WTC11 (cell line): ENCODE data around the gene RBM34. TPM values are rescaled to one million over a fixed set of nuclear protein-coding genes. Genes with fewer than 3 reads are reported as not detected.

ENCODE experiments used
- ATAC-seq: fragments of 200-7000 bp; cut with Tn5 transposase; 2 replicates; pipeline ENCODE4 v1.10.0; 2021; ENCODE audit warnings: mild to moderate bottlenecking, moderate library complexity
- CTCF ChIA-PET: fragments of 300-600 bp; sonication (Branson Sonifier 250); formaldehyde crosslinking; loops from one replicate; lab custom pipeline; 2021; ENCODE audit warnings: antibody characterized with exemption; lab: Charles Lee
- POLR2A ChIA-PET: fragments of 350-600 bp; sonication (Branson Sonifier 250); formaldehyde crosslinking; loops from one replicate; lab custom pipeline; 2021; ENCODE audit warnings: antibody characterized with exemption; lab: Charles Lee
- DNase-seq: peaks from one replicate; pipeline ENCODE4 v3.0.0; 2021; ENCODE audit warnings: low spot score
- H3K27ac Mint-ChIP-seq: 2 replicates; pipeline ENCODE4 v1.8.0; 2021; ENCODE audit warnings: mixed read lengths
- H3K27me3 Mint-ChIP-seq: 2 replicates; pipeline ENCODE4 v1.8.0; 2021; ENCODE audit warnings: low read depth, mild to moderate bottlenecking, moderate library complexity, mixed read lengths
- H3K36me3 Mint-ChIP-seq: 2 replicates; pipeline ENCODE4 v1.8.0; 2021; ENCODE audit warnings: mixed read lengths
- H3K4me1 Mint-ChIP-seq: 2 replicates; pipeline ENCODE4 v1.8.0; 2022; ENCODE audit warnings: mixed read lengths
- H3K4me3 Mint-ChIP-seq: 2 replicates; pipeline ENCODE4 v1.8.0; 2021; ENCODE audit warnings: mild to moderate bottlenecking, moderate library complexity, mixed read lengths
- H3K9me3 Mint-ChIP-seq: 2 replicates; pipeline ENCODE4 v1.8.0; 2021; ENCODE audit warnings: mixed read lengths
- ATF1 ChIP-seq: sonication (generic); formaldehyde crosslinking; IDR thresholded peaks from 2 replicates; pipeline ENCODE4 v1.8.1; 2023; ENCODE audit warnings: mild to moderate bottlenecking, moderate library complexity, missing genetic modification reagents
- ATF3 ChIP-seq: sonication (generic); formaldehyde crosslinking; conservative IDR thresholded peaks from 2 replicates; pipeline ENCODE4 v1.8.1; 2022; ENCODE audit warnings: mild to moderate bottlenecking, missing genetic modification reagents
- CREB1 ChIP-seq: sonication (generic); formaldehyde crosslinking; IDR thresholded peaks from 2 replicates; pipeline ENCODE4 v1.8.0; 2023; ENCODE audit warnings: mild to moderate bottlenecking, missing genetic modification reagents
- FOXP1 ChIP-seq: sonication (generic); formaldehyde crosslinking; IDR thresholded peaks from 2 replicates; pipeline ENCODE4 v1.8.0; 2022; ENCODE audit warnings: missing genetic modification reagents, mild to moderate bottlenecking, moderate library complexity, borderline replicate concordance
- IRF2 ChIP-seq: sonication (generic); formaldehyde crosslinking; IDR thresholded peaks from 2 replicates; pipeline ENCODE4 v1.8.0; 2022; ENCODE audit warnings: low read depth, missing genetic modification reagents, borderline replicate concordance
- JAZF1 ChIP-seq: fragments of 250-450 bp; sonication (Bioruptor Pico); IDR thresholded peaks from 2 replicates; pipeline ENCODE4 v1.9.0; 2021; ENCODE audit warnings: moderate library complexity, mild to moderate bottlenecking, inconsistent platforms
- NR3C1 ChIP-seq: sonication (generic); formaldehyde crosslinking; conservative IDR thresholded peaks from 2 replicates; pipeline ENCODE4 v1.8.1; 2023; ENCODE audit warnings: low read depth, mild to moderate bottlenecking, missing genetic modification reagents
- PREB ChIP-seq: sonication (generic); formaldehyde crosslinking; IDR thresholded peaks from 2 replicates; pipeline ENCODE4 v1.8.1; 2022; ENCODE audit warnings: mild to moderate bottlenecking, missing genetic modification reagents, moderate library complexity, borderline replicate concordance
- PRRX2 ChIP-seq: fragments of 250-450 bp; sonication (Bioruptor Pico); IDR thresholded peaks from 2 replicates; pipeline ENCODE4 v1.8.0; 2021; ENCODE audit warnings: mild to moderate bottlenecking
- SMAD3 ChIP-seq: sonication (generic); formaldehyde crosslinking; IDR thresholded peaks from 2 replicates; pipeline ENCODE4 v1.8.0; 2022; ENCODE audit warnings: missing genetic modification reagents, mild to moderate bottlenecking, borderline replicate concordance
- ZNF121 ChIP-seq: sonication (generic); formaldehyde crosslinking; IDR thresholded peaks from 2 replicates; pipeline ENCODE4 v1.8.0; 2023; ENCODE audit warnings: missing genetic modification reagents
- ZNF317 ChIP-seq: sonication (generic); formaldehyde crosslinking; IDR thresholded peaks from 2 replicates; pipeline ENCODE4 v1.8.1; 2023; ENCODE audit warnings: low read depth, mild to moderate bottlenecking, moderate library complexity, missing genetic modification reagents, borderline replicate concordance
- ZNF423 ChIP-seq: fragments of 250-450 bp; sonication (Bioruptor Pico); IDR thresholded peaks from 2 replicates; pipeline ENCODE4 v2.1.2; 2022; ENCODE audit warnings: mild to moderate bottlenecking, moderate library complexity
- ZNF425 ChIP-seq: fragments of 250-450 bp; sonication (Bioruptor Pico); conservative IDR thresholded peaks from 2 replicates; pipeline ENCODE4 v1.9.0; 2021; ENCODE audit warnings: mild to moderate bottlenecking
- ZNF671 ChIP-seq: fragments of 250-450 bp; sonication (Bioruptor Pico); IDR thresholded peaks from 2 replicates; pipeline ENCODE4 v1.8.0; 2021; ENCODE audit warnings: mild to moderate bottlenecking
- total RNA-seq: library from RNA; stranded (reverse); gene quantifications from 3 replicates; pipeline ENCODE4 v1.2.3, GENCODE V29; 2021
- TF ChIP-seq, protein P1 (sequence below): sonication (generic); formaldehyde crosslinking; IDR thresholded peaks from 2 replicates; pipeline ENCODE4 v1.8.0; 2022; ENCODE audit warnings: mild to moderate bottlenecking, missing genetic modification reagents
- TF ChIP-seq, protein P2 (sequence below): fragments of 250-450 bp; sonication (Bioruptor Pico); IDR thresholded peaks from 2 replicates; pipeline ENCODE4 v2.1.2; 2022; ENCODE audit warnings: mild to moderate bottlenecking, moderate library complexity
- TF ChIP-seq, protein P3 (sequence below): sonication (generic); formaldehyde crosslinking; IDR thresholded peaks from 2 replicates; pipeline ENCODE4 v1.8.1; 2022; ENCODE audit warnings: low read depth, mild to moderate bottlenecking, moderate library complexity, missing genetic modification reagents, borderline replicate concordance
- TF ChIP-seq, protein P4 (sequence below): sonication (generic); formaldehyde crosslinking; IDR thresholded peaks from 2 replicates; pipeline ENCODE4 v1.8.1; 2022; ENCODE audit warnings: mild to moderate bottlenecking, moderate library complexity, missing genetic modification reagents
- TF ChIP-seq, protein P5 (sequence below): fragments of 250-450 bp; sonication (Bioruptor Pico); IDR thresholded peaks from 2 replicates; pipeline ENCODE4 v1.9.0; 2021; ENCODE audit warnings: mild to moderate bottlenecking

Gene RBM34
- total RNA-seq, 1 experiment from 2014 or later: 112 TPM

DNA sequence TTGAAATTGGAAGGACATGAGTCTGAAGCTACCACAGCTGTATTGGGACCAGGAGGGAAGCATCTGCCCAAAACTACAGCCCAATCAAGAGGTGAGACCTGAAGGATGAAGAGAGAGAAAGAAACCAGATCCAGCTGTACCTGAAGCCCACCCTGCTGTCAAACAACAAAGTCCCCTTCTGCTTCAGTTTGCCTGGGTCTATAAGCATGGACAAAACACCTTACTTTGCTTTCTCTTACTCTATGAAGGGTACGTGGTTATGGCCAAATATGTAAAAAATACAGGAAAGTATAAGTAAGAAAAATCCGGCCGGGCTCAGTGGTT, 58.8 kb downstream of the RBM34 start:
- ChIA-PET POLR2A (no interaction called here), CTCF (interaction anchor here (0.6 to 4.9 kb wide), 2 partner anchors 9 to 1036 kb away, joined by 3 to 31 read pairs; no protein-coding TSS in a partner anchor)
- ATAC-seq (no peak), DNase-seq (no peak)
- no peak overlapping the region for H3K4me3 Mint-ChIP-seq
- H3K4me1 Mint-ChIP-seq: peaks cover 21% of the 10 kb centered on the region
- H3K27me3 Mint-ChIP-seq: no peaks in the 10 kb centered on the region
- H3K27ac Mint-ChIP-seq: no peak overlapping the region
- no peaks in the 10 kb centered on the region for H3K9me3 Mint-ChIP-seq
- H3K36me3 Mint-ChIP-seq: peaks cover 2% of the 10 kb centered on the region
- TF ChIP-seq ZNF425 (CRISPR knock-in tag) (no peak), FOXP1 (no peak), ZNF423 (CRISPR knock-in tag) (no peak)
- TF ChIP-seq, protein P1, sequence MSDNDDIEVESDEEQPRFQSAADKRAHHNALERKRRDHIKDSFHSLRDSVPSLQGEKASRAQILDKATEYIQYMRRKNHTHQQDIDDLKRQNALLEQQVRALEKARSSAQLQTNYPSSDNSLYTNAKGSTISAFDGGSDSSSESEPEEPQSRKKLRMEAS (CRISPR knock-in tag): no peak
- TF ChIP-seq, protein P2, sequence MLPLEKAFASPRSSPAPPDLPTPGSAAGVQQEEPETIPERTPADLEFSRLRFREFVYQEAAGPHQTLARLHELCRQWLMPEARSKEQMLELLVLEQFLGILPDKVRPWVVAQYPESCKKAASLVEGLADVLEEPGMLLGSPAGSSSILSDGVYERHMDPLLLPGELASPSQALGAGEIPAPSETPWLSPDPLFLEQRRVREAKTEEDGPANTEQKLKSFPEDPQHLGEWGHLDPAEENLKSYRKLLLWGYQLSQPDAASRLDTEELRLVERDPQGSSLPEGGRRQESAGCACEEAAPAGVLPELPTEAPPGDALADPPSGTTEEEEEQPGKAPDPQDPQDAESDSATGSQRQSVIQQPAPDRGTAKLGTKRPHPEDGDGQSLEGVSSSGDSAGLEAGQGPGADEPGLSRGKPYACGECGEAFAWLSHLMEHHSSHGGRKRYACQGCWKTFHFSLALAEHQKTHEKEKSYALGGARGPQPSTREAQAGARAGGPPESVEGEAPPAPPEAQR (CRISPR knock-in tag): no peak
- TF ChIP-seq, protein P3, sequence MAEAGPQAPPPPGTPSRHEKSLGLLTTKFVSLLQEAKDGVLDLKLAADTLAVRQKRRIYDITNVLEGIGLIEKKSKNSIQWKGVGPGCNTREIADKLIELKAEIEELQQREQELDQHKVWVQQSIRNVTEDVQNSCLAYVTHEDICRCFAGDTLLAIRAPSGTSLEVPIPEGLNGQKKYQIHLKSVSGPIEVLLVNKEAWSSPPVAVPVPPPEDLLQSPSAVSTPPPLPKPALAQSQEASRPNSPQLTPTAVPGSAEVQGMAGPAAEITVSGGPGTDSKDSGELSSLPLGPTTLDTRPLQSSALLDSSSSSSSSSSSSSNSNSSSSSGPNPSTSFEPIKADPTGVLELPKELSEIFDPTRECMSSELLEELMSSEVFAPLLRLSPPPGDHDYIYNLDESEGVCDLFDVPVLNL (CRISPR knock-in tag): no peak

- POLR2A ChIA-PET: no interaction called here
- DNase-seq (no peak), ATAC-seq (no peak)
- H3K4me1 Mint-ChIP-seq: peaks cover 21% of the 10 kb centered on the region
- CTCF ChIA-PET: interaction anchor here (1.2 to 4.9 kb wide), 2 partner anchors 8 to 490 kb away, joined by 3 to 31 read pairs; no protein-coding TSS in a partner anchor
- H3K27ac Mint-ChIP-seq: no peak overlapping the region
- no peak overlapping the region for H3K4me3 Mint-ChIP-seq
- H3K9me3 Mint-ChIP-seq: no peaks in the 10 kb centered on the region
- no peaks in the 10 kb centered on the region for H3K27me3 Mint-ChIP-seq
- TF ChIP-seq SMAD3 (CRISPR knock-in tag) (no peak), ZNF671 (no peak), CREB1 (CRISPR knock-in tag) (no peak), ATF1 (CRISPR knock-in tag) (no peak), NR3C1 (CRISPR knock-in tag) (no peak), ZNF317 (CRISPR knock-in tag) (no peak), ZNF425 (CRISPR knock-in tag) (no peak), ZNF121 (CRISPR knock-in tag) (no peak)
- peaks cover 2% of the 10 kb centered on the region for H3K36me3 Mint-ChIP-seq
These were observed 59.3 kb downstream of the RBM34 start for GRCh38 chr1:235101558-235102258.

DNA sequence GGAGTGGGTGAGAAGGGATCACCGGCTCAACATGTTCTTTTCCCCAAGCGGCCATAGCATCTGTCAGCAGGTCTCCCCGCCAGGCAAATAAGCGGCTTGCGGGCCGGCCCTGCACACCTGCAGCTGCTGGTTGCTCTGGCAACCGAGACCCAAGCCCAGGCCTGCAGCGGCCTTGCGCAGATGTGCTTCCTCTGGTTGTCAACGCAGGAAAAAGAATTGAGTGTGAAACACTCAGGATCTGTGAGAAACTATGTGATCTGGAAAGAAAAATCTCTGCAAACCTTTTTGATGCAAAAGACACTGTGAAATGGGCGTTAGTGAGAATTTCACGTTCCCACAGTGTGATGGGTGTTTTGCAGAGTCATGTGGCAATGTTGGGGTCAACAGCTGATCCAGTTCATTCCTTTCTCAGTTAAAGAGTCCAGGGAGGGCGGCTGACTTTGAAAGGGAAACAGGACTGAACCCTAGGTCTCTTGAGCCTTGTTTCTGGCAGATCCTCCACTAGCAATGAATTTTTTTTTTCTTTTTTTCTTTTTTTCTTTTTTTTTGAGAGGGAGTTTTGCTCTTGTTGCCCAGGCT, 60.8 kb downstream of the RBM34 start:
- CTCF ChIA-PET: interaction anchor here (0.7 to 1.2 kb wide), 2 partner anchors 317 to 489 kb away, joined by 3 read pairs; no protein-coding TSS in a partner anchor
- TF ChIP-seq, protein P4, sequence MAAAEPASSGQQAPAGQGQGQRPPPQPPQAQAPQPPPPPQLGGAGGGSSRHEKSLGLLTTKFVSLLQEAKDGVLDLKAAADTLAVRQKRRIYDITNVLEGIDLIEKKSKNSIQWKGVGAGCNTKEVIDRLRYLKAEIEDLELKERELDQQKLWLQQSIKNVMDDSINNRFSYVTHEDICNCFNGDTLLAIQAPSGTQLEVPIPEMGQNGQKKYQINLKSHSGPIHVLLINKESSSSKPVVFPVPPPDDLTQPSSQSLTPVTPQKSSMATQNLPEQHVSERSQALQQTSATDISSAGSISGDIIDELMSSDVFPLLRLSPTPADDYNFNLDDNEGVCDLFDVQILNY (CRISPR knock-in tag): no peak
- TF ChIP-seq JAZF1 (CRISPR knock-in tag) (no peak), IRF2 (no peak), PRRX2 (no peak), ATF3 (CRISPR knock-in tag) (no peak), ZNF423 (CRISPR knock-in tag) (no peak), PREB (CRISPR knock-in tag) (no peak)
- TF ChIP-seq, protein P5, sequence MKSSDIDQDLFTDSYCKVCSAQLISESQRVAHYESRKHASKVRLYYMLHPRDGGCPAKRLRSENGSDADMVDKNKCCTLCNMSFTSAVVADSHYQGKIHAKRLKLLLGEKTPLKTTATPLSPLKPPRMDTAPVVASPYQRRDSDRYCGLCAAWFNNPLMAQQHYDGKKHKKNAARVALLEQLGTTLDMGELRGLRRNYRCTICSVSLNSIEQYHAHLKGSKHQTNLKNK (CRISPR knock-in tag): no peak

More for the DNA sequence above, 60.8 kb downstream of the RBM34 start:
- ATAC-seq (peak; percentile 62), DNase-seq (peak; percentile 68)
- Mint-ChIP-seq H3K4me1 (peaks cover 26% of the 10 kb centered on the region), H3K27ac (peak overlapping the region; percentile 53; the same call in 1 of the 2 replicates), H3K27me3 (no peaks in the 10 kb centered on the region), H3K4me3 (no peak overlapping the region), H3K9me3 (no peaks in the 10 kb centered on the region), H3K36me3 (peaks cover 2% of the 10 kb centered on the region)
- POLR2A ChIA-PET: no interaction called here
